Activated CD4-positive, alpha-beta T cell treated with anti-CD3 and anti-CD28 coated beads, Interleukin-2, amount 10 ng/mL, durations not matched to agents 24 days and 14 days (primary cell): Measurements from ENCODE around the gene SAPCD2. TPM values are rescaled to one million over a fixed set of nuclear protein-coding genes. Genes with fewer than 3 reads are reported as not detected.

Experiments used
- DNase-seq: peaks from one replicate; pipeline ENCODE4 v3.0.0; 2022
- H3K27ac Mint-ChIP-seq: one replicate; pipeline ENCODE4 v1.8.0; 2022; ENCODE audit warnings: mild to moderate bottlenecking, mixed read lengths
- H3K27me3 Mint-ChIP-seq: one replicate; pipeline ENCODE4 v1.8.0; 2022; ENCODE audit warnings: mixed read lengths
- H3K36me3 Mint-ChIP-seq: one replicate; pipeline ENCODE4 v1.8.0; 2022; ENCODE audit warnings: low read depth, mild to moderate bottlenecking, mixed read lengths
- H3K4me1 Mint-ChIP-seq: one replicate; pipeline ENCODE4 v1.8.0; 2021; ENCODE audit warnings: mixed read lengths
- H3K4me3 Mint-ChIP-seq: one replicate; pipeline ENCODE4 v1.8.0; 2022; ENCODE audit warnings: mild to moderate bottlenecking, moderate library complexity, mixed read lengths
- H3K9me3 Mint-ChIP-seq: one replicate; pipeline ENCODE4 v1.8.0; 2021; ENCODE audit warnings: mixed read lengths
- intact Hi-C: fragments of 100-400 bp; cut with micrococcal nuclease; formaldehyde crosslinking; loops from one replicate; pipeline ENCODE4 v1.15.1; 2023
- total RNA-seq: library from RNA; stranded (reverse); gene quantifications from 2 replicates; pipeline ENCODE4 v1.2.3, GENCODE V29; 2022

The SAPCD2 gene
- total RNA-seq, 1 donor from 2014 or later = 22.8 TPM

GRCh38 chr9:137080260-137081122, 10.1 kb upstream of the SAPCD2 start:
- H3K4me3 Mint-ChIP-seq = peak overlapping the region; percentile 59
- H3K4me1 Mint-ChIP-seq = peaks cover 15% of the 10 kb centered on the region
- no peak overlapping the region for H3K27ac Mint-ChIP-seq
- peaks cover 13% of the 10 kb centered on the region for H3K36me3 Mint-ChIP-seq
- intact Hi-C loops = no loop called here
- H3K27me3 Mint-ChIP-seq = no peaks in the 10 kb centered on the region
- no peaks in the 10 kb centered on the region for H3K9me3 Mint-ChIP-seq
- DNase-seq = no peak

GRCh38 chr9:137079401-137079787, 9.0 kb upstream of the SAPCD2 start:
- no peaks in the 10 kb centered on the region for H3K27me3 Mint-ChIP-seq
- intact Hi-C loops = no loop called here
- H3K4me3 Mint-ChIP-seq = peak overlapping the region; percentile 26

GRCh38 chr9:137078701-137079400, 8.5 kb upstream of the SAPCD2 start:
- no peak for DNase-seq
- Mint-ChIP-seq H3K27ac (no peak overlapping the region), H3K4me1 (peaks cover 8% of the 10 kb centered on the region), H3K4me3 (peak overlapping the region; percentile 78), H3K36me3 (peaks cover 11% of the 10 kb centered on the region), H3K9me3 (no peaks in the 10 kb centered on the region), H3K27me3 (no peaks in the 10 kb centered on the region)
- intact Hi-C loops = no loop called here

More at GRCh38 chr9:137079401-137079787, 9.0 kb upstream of the SAPCD2 start:
- Mint-ChIP-seq H3K9me3 (no peaks in the 10 kb centered on the region), H3K36me3 (peaks cover 13% of the 10 kb centered on the region), H3K4me1 (peaks cover 9% of the 10 kb centered on the region), H3K27ac (no peak overlapping the region)
- DNase-seq = no peak

- H3K4me1 Mint-ChIP-seq = peaks cover 3% of the 10 kb centered on the region
- peak; percentile 85 for DNase-seq
- H3K4me3 Mint-ChIP-seq = peak overlapping the region; percentile 78
- H3K9me3 Mint-ChIP-seq = no peaks in the 10 kb centered on the region
- intact Hi-C loops = loop anchor here (1.0 kb wide), 1 partner anchor 8 kb away; the partner anchor contains the start of gene MAN1B1
- no peaks in the 10 kb centered on the region for H3K27me3 Mint-ChIP-seq
- H3K36me3 Mint-ChIP-seq = peaks cover 10% of the 10 kb centered on the region
- peak overlapping the region; percentile 66 for H3K27ac Mint-ChIP-seq
Observed at GRCh38 chr9:137077758-137078693, 7.7 kb upstream of the SAPCD2 start.

GRCh38 chr9:137077010-137077747, 6.8 kb upstream of the SAPCD2 start, which contains the start of gene UAP1L1:
Gene UAP1L1, plus strand, starts transcription at chr9:137077517. Its CDS starts 16 bp downstream, at chr9:137077533.
- Mint-ChIP-seq H3K27ac (peak within 1 kb of the TSS; percentile 66), H3K4me3 (peak within 1 kb of the TSS; percentile 78)

GRCh38 chr9:137076636-137077009, 6.3 kb upstream of the SAPCD2 start:
- Mint-ChIP-seq H3K4me1 (peaks cover 5% of the 10 kb centered on the region), H3K9me3 (no peaks in the 10 kb centered on the region), H3K27ac (peak overlapping the region; percentile 29), H3K27me3 (no peaks in the 10 kb centered on the region), H3K4me3 (peak overlapping the region; percentile 73), H3K36me3 (peaks cover 4% of the 10 kb centered on the region)
- no peak for DNase-seq
- intact Hi-C loops = loop anchor here (1.0 kb wide), 1 partner anchor 10 kb away; the partner anchor contains the start of gene MAN1B1

More at GRCh38 chr9:137077010-137077747, 6.8 kb upstream of the SAPCD2 start, which contains the start of gene UAP1L1:
- peak; percentile 91 for DNase-seq
- Mint-ChIP-seq H3K9me3 (no peaks in the 10 kb centered on the region), H3K4me1 (peaks cover 3% of the 10 kb centered on the region), H3K27me3 (no peaks in the 10 kb centered on the region), H3K36me3 (peaks cover 8% of the 10 kb centered on the region)
- intact Hi-C loops = loop anchor here (1.0 kb wide), 1 partner anchor 9 kb away; the partner anchor contains the start of gene MAN1B1

GRCh38 chr9:137075275-137075775, 5.0 kb upstream of the SAPCD2 start:
- H3K9me3 Mint-ChIP-seq = no peaks in the 10 kb centered on the region
- peaks cover 14% of the 10 kb centered on the region for H3K4me1 Mint-ChIP-seq
- H3K27me3 Mint-ChIP-seq = no peaks in the 10 kb centered on the region
- no peak overlapping the region for H3K27ac Mint-ChIP-seq
- no peak overlapping the region for H3K4me3 Mint-ChIP-seq
- peaks cover 3% of the 10 kb centered on the region for H3K36me3 Mint-ChIP-seq
- intact Hi-C loops = no loop called here
- DNase-seq = no peak

- intact Hi-C loops = no loop called here
- peaks cover 11% of the 10 kb centered on the region for H3K4me1 Mint-ChIP-seq
- H3K9me3 Mint-ChIP-seq = no peaks in the 10 kb centered on the region
- no peak overlapping the region for H3K4me3 Mint-ChIP-seq
- no peaks in the 10 kb centered on the region for H3K27me3 Mint-ChIP-seq
- no peak overlapping the region for H3K27ac Mint-ChIP-seq
- peaks cover 1% of the 10 kb centered on the region for H3K36me3 Mint-ChIP-seq
- no peak for DNase-seq
Observed at GRCh38 chr9:137074657-137075274, 4.4 kb upstream of the SAPCD2 start.

- H3K36me3 Mint-ChIP-seq = no peaks in the 10 kb centered on the region
- H3K27me3 Mint-ChIP-seq = no peaks in the 10 kb centered on the region
- no peak overlapping the region for H3K27ac Mint-ChIP-seq
- no peaks in the 10 kb centered on the region for H3K9me3 Mint-ChIP-seq
- H3K4me3 Mint-ChIP-seq = no peak overlapping the region
- peaks cover 11% of the 10 kb centered on the region for H3K4me1 Mint-ChIP-seq
- DNase-seq = no peak
- intact Hi-C loops = no loop called here
Observed at GRCh38 chr9:137073992-137074399, 3.6 kb upstream of the SAPCD2 start.

- DNase-seq = no peak
- peaks cover 5% of the 10 kb centered on the region for H3K36me3 Mint-ChIP-seq
- H3K4me3 Mint-ChIP-seq = peak overlapping the region; percentile 80
- H3K27me3 Mint-ChIP-seq = no peaks in the 10 kb centered on the region
- H3K27ac Mint-ChIP-seq = peak overlapping the region; percentile 68
- intact Hi-C loops = loop anchor here (2.0 kb wide), 1 partner anchor 16 kb away; the partner anchor contains the start of gene MAN1B1
- H3K9me3 Mint-ChIP-seq = no peaks in the 10 kb centered on the region
- H3K4me1 Mint-ChIP-seq = peaks cover 20% of the 10 kb centered on the region
Observed at GRCh38 chr9:137071282-137071681, 925 bp upstream of the SAPCD2 start.

GRCh38 chr9:137070906-137071275, 534 bp upstream of the SAPCD2 start:
- intact Hi-C loops = loop anchor here (2.0 kb wide), 1 partner anchor 16 kb away; the partner anchor contains the start of gene MAN1B1
- no peaks in the 10 kb centered on the region for H3K27me3 Mint-ChIP-seq
- DNase-seq = no peak
- no peaks in the 10 kb centered on the region for H3K9me3 Mint-ChIP-seq
- peak overlapping the region; percentile 80 for H3K4me3 Mint-ChIP-seq
- H3K27ac Mint-ChIP-seq = peak overlapping the region; percentile 68
- peaks cover 20% of the 10 kb centered on the region for H3K4me1 Mint-ChIP-seq
- peaks cover 5% of the 10 kb centered on the region for H3K36me3 Mint-ChIP-seq

GRCh38 chr9:137069508-137070091, 757 bp downstream of the SAPCD2 start:
- Mint-ChIP-seq H3K36me3 (peaks cover 5% of the 10 kb centered on the region), H3K9me3 (no peaks in the 10 kb centered on the region)
- intact Hi-C loops = loop anchor here (2.0 kb wide), 1 partner anchor 17 kb away; the partner anchor contains the start of gene MAN1B1

More at GRCh38 chr9:137069508-137070091, 757 bp downstream of the SAPCD2 start:
- Mint-ChIP-seq H3K4me1 (peaks cover 20% of the 10 kb centered on the region), H3K4me3 (peak overlapping the region; percentile 74), H3K27me3 (no peaks in the 10 kb centered on the region), H3K27ac (no peak overlapping the region)
- DNase-seq = peak; percentile 74
